DOHH2 (cell line): ENCODE results near the gene ALOX15B.
"Not testable (repeated sequence)": the region's sequence is repeated elsewhere in the genome, so short reads cannot be mapped to it uniquely, and the experiment has no call there.

Source experiments
- H3F3A ChIP-seq: fragments of 200-600 bp; sonication (generic), shearing (Covaris generic); 2 replicates; pipeline ENCODE4 v1.6.0; 2016; ENCODE audit warnings: antibody characterized with exemption, mild to moderate bottlenecking; ENCODE audit not compliant: control insufficient read depth, insufficient read depth
- H3K27ac ChIP-seq: fragments of 200-600 bp; sonication (generic); 2 replicates; pipeline ENCODE4 v1.5.1; 2014; ENCODE audit warnings: low read depth, mild to moderate bottlenecking, low read length, moderate library complexity
- H3K27me3 ChIP-seq: fragments of 200-600 bp; sonication (generic); 2 replicates; pipeline ENCODE4 v1.6.1; 2014; ENCODE audit warnings: mild to moderate bottlenecking, low read length, mixed read lengths; ENCODE audit not compliant: control insufficient read depth
- H3K36me3 ChIP-seq: fragments of 200-600 bp; sonication (generic); 2 replicates; pipeline ENCODE4 v1.6.1; 2014; ENCODE audit warnings: mild to moderate bottlenecking, low read length, moderate library complexity, mixed read lengths; ENCODE audit not compliant: control insufficient read depth
- H3K4me1 ChIP-seq: fragments of 200-600 bp; sonication (generic); 2 replicates; pipeline ENCODE4 v1.6.1; 2014; ENCODE audit warnings: mild to moderate bottlenecking, low read length, mixed read lengths; ENCODE audit not compliant: control insufficient read depth
- H3K4me2 ChIP-seq: fragments of 200-600 bp; sonication (generic); 2 replicates; pipeline ENCODE4 v1.6.0; 2014; ENCODE audit warnings: mild to moderate bottlenecking, low read length, moderate library complexity
- H3K4me3 ChIP-seq: fragments of 200-600 bp; sonication (generic); 2 replicates; pipeline ENCODE4 v1.5.1; 2014; ENCODE audit warnings: mild to moderate bottlenecking, low read length, mixed read lengths
- H3K79me2 ChIP-seq: fragments of 200-600 bp; sonication (generic); 2 replicates; pipeline ENCODE4 v1.6.1; 2014; ENCODE audit warnings: mild to moderate bottlenecking, low read length, mixed read lengths; ENCODE audit not compliant: control insufficient read depth
- H3K9me2 ChIP-seq: fragments of 200-600 bp; sonication (generic); replicated peaks from 2 replicates; pipeline ENCODE4 v1.6.1; 2014; ENCODE audit warnings: mild to moderate bottlenecking, low read length, mixed read lengths; ENCODE audit not compliant: control insufficient read depth
- H3K9me3 ChIP-seq: fragments of 200-600 bp; sonication (generic); 2 replicates; pipeline ENCODE4 v1.6.1; 2014; ENCODE audit warnings: antibody characterized with exemption, low read length, mixed read lengths; ENCODE audit not compliant: control insufficient read depth, insufficient read depth
- H4K20me1 ChIP-seq: fragments of 200-600 bp; sonication (generic); 2 replicates; pipeline ENCODE4 v1.6.0; 2014; ENCODE audit warnings: low read depth, mild to moderate bottlenecking, antibody characterized with exemption, low read length, moderate library complexity; ENCODE audit not compliant: control insufficient read depth, insufficient read depth
- EZH2phosphoT487 ChIP-seq: fragments of 200-600 bp; sonication (generic); IDR thresholded peaks from 2 replicates; pipeline ENCODE4 v1.6.1; 2017; ENCODE audit warnings: borderline replicate concordance, mild to moderate bottlenecking, antibody characterized with exemption, low read length, moderate library complexity, mixed read lengths
- TF ChIP-seq, protein P1 (sequence below): fragments of 200-600 bp; sonication (generic); IDR thresholded peaks from one replicate; pipeline ENCODE4 v1.5.1; 2014; ENCODE audit warnings: antibody characterized with exemption, mild to moderate bottlenecking, low read depth, low read length; ENCODE audit not compliant: poor library complexity, severe bottlenecking

ALOX15B gene

GRCh38 chr17:8075574-8076342, 36.9 kb downstream of the ALOX15B start:
- H3K9me3 ChIP-seq: no peaks in the 10 kb centered on the region
- H3K36me3 ChIP-seq: no peaks in the 10 kb centered on the region
- no peaks in the 10 kb centered on the region for H4K20me1 ChIP-seq
- H3K27me3 ChIP-seq: peaks cover 37% of the 10 kb centered on the region
- H3F3A ChIP-seq: no peaks in the 10 kb centered on the region
- no peak overlapping the region for H3K4me3 ChIP-seq
- H3K27ac ChIP-seq: no peak overlapping the region
- peaks cover 19% of the 10 kb centered on the region for H3K4me1 ChIP-seq
- no peaks in the 10 kb centered on the region for H3K9me2 ChIP-seq
- no peak overlapping the region for H3K4me2 ChIP-seq
- no peaks in the 10 kb centered on the region for H3K79me2 ChIP-seq
- TF ChIP-seq, protein P1, sequence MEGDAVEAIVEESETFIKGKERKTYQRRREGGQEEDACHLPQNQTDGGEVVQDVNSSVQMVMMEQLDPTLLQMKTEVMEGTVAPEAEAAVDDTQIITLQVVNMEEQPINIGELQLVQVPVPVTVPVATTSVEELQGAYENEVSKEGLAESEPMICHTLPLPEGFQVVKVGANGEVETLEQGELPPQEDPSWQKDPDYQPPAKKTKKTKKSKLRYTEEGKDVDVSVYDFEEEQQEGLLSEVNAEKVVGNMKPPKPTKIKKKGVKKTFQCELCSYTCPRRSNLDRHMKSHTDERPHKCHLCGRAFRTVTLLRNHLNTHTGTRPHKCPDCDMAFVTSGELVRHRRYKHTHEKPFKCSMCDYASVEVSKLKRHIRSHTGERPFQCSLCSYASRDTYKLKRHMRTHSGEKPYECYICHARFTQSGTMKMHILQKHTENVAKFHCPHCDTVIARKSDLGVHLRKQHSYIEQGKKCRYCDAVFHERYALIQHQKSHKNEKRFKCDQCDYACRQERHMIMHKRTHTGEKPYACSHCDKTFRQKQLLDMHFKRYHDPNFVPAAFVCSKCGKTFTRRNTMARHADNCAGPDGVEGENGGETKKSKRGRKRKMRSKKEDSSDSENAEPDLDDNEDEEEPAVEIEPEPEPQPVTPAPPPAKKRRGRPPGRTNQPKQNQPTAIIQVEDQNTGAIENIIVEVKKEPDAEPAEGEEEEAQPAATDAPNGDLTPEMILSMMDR: no peak
- no peak for TF ChIP-seq EZH2phosphoT487

DNA sequence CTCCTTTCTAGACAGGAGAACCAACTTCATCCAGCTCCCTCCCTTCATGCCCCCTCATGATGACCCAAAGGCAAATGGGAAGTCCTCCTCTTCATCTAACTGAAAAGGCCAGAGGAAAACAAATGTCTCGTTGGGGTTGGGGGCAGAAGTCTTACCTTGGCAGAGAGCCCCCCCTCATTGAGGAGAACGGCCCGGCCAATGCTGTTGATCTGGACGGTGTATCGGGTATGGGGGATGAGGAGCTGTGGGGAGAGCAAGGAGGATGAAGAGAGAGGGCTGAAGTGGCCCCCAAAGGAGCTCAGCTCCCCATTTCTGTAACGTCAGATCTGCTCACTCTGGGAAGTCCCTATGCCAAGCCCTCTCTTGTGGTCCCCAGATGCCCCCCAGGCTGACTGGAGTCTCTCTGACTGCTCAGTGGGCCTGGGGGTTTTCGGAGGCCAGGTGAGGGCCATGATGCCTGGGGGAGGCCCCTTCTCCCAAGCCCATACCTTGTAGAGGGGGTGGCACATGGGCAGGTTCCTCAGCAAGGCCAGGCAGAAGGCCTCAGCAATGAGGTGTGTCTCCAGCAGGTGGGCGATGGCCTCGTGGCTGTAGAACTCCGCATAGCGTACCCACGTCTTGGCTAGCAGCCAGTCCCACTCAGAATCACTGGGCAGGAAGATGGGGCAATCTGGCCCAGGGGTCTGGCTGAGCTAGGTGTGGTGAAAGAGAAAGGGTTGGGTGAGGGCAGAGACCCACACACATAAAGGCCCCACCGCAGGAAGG, 37.8 kb downstream of the ALOX15B start:
- Histone ChIP-seq H3K4me3 (no peak overlapping the region), H3K27ac (no peak overlapping the region), H4K20me1 (no peaks in the 10 kb centered on the region), H3K9me2 (no peaks in the 10 kb centered on the region), H3K4me1 (peaks cover 19% of the 10 kb centered on the region), H3F3A (no peaks in the 10 kb centered on the region), H3K4me2 (no peak overlapping the region), H3K36me3 (no peaks in the 10 kb centered on the region), H3K9me3 (no peaks in the 10 kb centered on the region), H3K79me2 (no peaks in the 10 kb centered on the region), H3K27me3 (peaks cover 37% of the 10 kb centered on the region)
- TF ChIP-seq EZH2phosphoT487: no peak
- TF ChIP-seq, protein P1: no peak

- H4K20me1 ChIP-seq, H3K4me2 ChIP-seq, H3K79me2 ChIP-seq, H3K27ac ChIP-seq, H3F3A ChIP-seq, H3K4me3 ChIP-seq, H3K9me3 ChIP-seq, H3K36me3 ChIP-seq, H3K9me2 ChIP-seq: not testable (repeated sequence)
- peaks cover 28% of the 10 kb centered on the region for H3K27me3 ChIP-seq
- peaks cover 19% of the 10 kb centered on the region for H3K4me1 ChIP-seq
Observed at GRCh38 chr17:8077939-8078338, 39.1 kb downstream of the ALOX15B start.
